ENCODE measurements around the gene PLOD3. TPM values are rescaled to one million over a fixed set of nuclear protein-coding genes. Genes with fewer than 3 reads are reported as not detected.
A peak's percentile ranks its signal among the peaks of the same experiment; 100 is the strongest.

Gene PLOD3
- total RNA-seq, 5 donors from 2014 or later (not counting 1 experiment from before 2014, with no cell fraction given), result 27.7 to 74.2 (median 58.8) TPM

GRCh38 chr7:101162551-101163278 lies 54.7 kb downstream of the PLOD3 start:
- no peak overlapping the region for H3K27ac Mint-ChIP-seq
- peaks cover 22% of the 10 kb centered on the region for H3K36me3 Mint-ChIP-seq
- peaks cover 0 to 5% of the 10 kb centered on the region in 2 donors for H3K36me3 ChIP-seq (ENCODE audit: control insufficient read depth in 2 of 2, extremely low read depth in 1 of 2, insufficient read depth in 1 of 2, low read length in 1 of 2)
- peak in 1 of 35 experiments; percentile 4 for DNase-seq
- H3K27me3 ChIP-seq (replicated peaks in 1 of 2; ENCODE audit: control insufficient read depth in 2 of 2, extremely low read depth in 1 of 2, insufficient read depth in 2 of 2, low read length in 1 of 2), result peaks cover 9 to 80% of the 10 kb centered on the region in 2 experiments
- 1% methylated on average over 63 of the region's 74 CpGs for WGBS (ENCODE audit: insufficient coverage)
- POLR2A ChIA-PET, result no interaction called here
- ATAC-seq (replicated peaks in 1 of 4), result no peak
- H3K4me1 ChIP-seq (ENCODE audit: control insufficient read depth in 1 of 2, extremely low read depth in 1 of 2, insufficient read depth in 2 of 2, low read length in 2 of 2), result peaks cover 16 to 52% of the 10 kb centered on the region in 2 experiments
- no peak overlapping the region for H3K27ac ChIP-seq (ENCODE audit: low read length)
- H3K9me3 Mint-ChIP-seq, result no peaks in the 10 kb centered on the region
- CTCF ChIA-PET, result interaction anchor here (0.6 to 0.8 kb wide), 2 partner anchors 9 to 1245 kb away, joined by 3 to 4 read pairs; partner anchors contain the start of gene AP1S1 (in 1 of the 2)
- H3K27me3 Mint-ChIP-seq, result peaks cover 25 to 43% of the 10 kb centered on the region in 2 donors
- H3K4me1 Mint-ChIP-seq, result peaks cover 28 to 40% (median 28%) of the 10 kb centered on the region in 3 donors
- H3K4me3 Mint-ChIP-seq, result peak overlapping the region; percentile 67 to 86 (median 72)
- H3K4me3 ChIP-seq (ENCODE audit: control insufficient read depth in 1 of 2, extremely low read depth in 1 of 2, low read length in 1 of 2), result peak overlapping the region in 1 of 2 donors; percentile 44
- H3K9me3 ChIP-seq, result no peaks in the 10 kb centered on the region

GRCh38 chr7:101161692-101162471 lies 55.5 kb downstream of the PLOD3 start:
- ChIA-PET POLR2A (no interaction called here), CTCF (interaction anchor here in 1 of 2 donors (0.6 to 0.7 kb wide), 2 partner anchors 1214 to 1290 kb away, joined by 4 to 6 read pairs; no protein-coding TSS in a partner anchor)
- Histone ChIP-seq H3K27me3 (replicated peaks in 1 of 2; ENCODE audit: control insufficient read depth in 2 of 2, extremely low read depth in 1 of 2, insufficient read depth in 2 of 2, low read length in 1 of 2) (peaks cover 6 to 71% of the 10 kb centered on the region in 2 experiments), H3K4me3 (ENCODE audit: control insufficient read depth in 1 of 2, extremely low read depth in 1 of 2, low read length in 1 of 2) (peak overlapping the region in 1 of 2 donors; percentile 10), H3K4me1 (ENCODE audit: control insufficient read depth in 1 of 2, extremely low read depth in 1 of 2, insufficient read depth in 2 of 2, low read length in 2 of 2) (peaks cover 14 to 46% of the 10 kb centered on the region in 2 experiments), H3K27ac (ENCODE audit: low read length) (no peak overlapping the region), H3K36me3 (ENCODE audit: control insufficient read depth in 2 of 2, extremely low read depth in 1 of 2, insufficient read depth in 1 of 2, low read length in 1 of 2) (peaks cover 0 to 6% of the 10 kb centered on the region in 2 donors), H3K9me3 (no peaks in the 10 kb centered on the region)
- DNase-seq (no peak), ATAC-seq (replicated peaks in 1 of 4) (no peak)
- Mint-ChIP-seq H3K27me3 (peaks cover 16 to 35% of the 10 kb centered on the region in 2 donors), H3K36me3 (peaks cover 25% of the 10 kb centered on the region), H3K27ac (no peak overlapping the region), H3K4me1 (peaks cover 19 to 32% (median 25%) of the 10 kb centered on the region in 3 donors), H3K9me3 (no peaks in the 10 kb centered on the region), H3K4me3 (peak overlapping the region; percentile 67 to 86 (median 72))
- WGBS (ENCODE audit: insufficient coverage), result 90% methylated on average over 10 of the region's 17 CpGs

GRCh38 chr7:101160910-101161309 lies 56.5 kb downstream of the PLOD3 start:
- ChIA-PET POLR2A (no interaction called here), CTCF (interaction anchor here in 1 of 2 donors (0.6 kb wide), 2 partner anchors 510 to 755 kb away, joined by 4 read pairs; no protein-coding TSS in a partner anchor)
- Mint-ChIP-seq H3K27me3 (peaks cover 10 to 28% of the 10 kb centered on the region in 2 donors), H3K4me1 (peaks cover 11 to 28% (median 19%) of the 10 kb centered on the region in 3 donors), H3K27ac (no peak overlapping the region), H3K36me3 (peaks cover 25% of the 10 kb centered on the region), H3K9me3 (no peaks in the 10 kb centered on the region), H3K4me3 (no peak overlapping the region)
- Histone ChIP-seq H3K9me3 (no peaks in the 10 kb centered on the region), H3K4me3 (ENCODE audit: control insufficient read depth in 1 of 2, extremely low read depth in 1 of 2, low read length in 1 of 2) (no peak overlapping the region), H3K27me3 (replicated peaks in 1 of 2; ENCODE audit: control insufficient read depth in 2 of 2, extremely low read depth in 1 of 2, insufficient read depth in 2 of 2, low read length in 1 of 2) (peaks cover 6 to 62% of the 10 kb centered on the region in 2 experiments), H3K36me3 (ENCODE audit: control insufficient read depth in 2 of 2, extremely low read depth in 1 of 2, insufficient read depth in 1 of 2, low read length in 1 of 2) (peaks cover 0 to 9% of the 10 kb centered on the region in 2 donors), H3K4me1 (ENCODE audit: control insufficient read depth in 1 of 2, extremely low read depth in 1 of 2, insufficient read depth in 2 of 2, low read length in 2 of 2) (peaks cover 12 to 36% of the 10 kb centered on the region in 2 experiments), H3K27ac (ENCODE audit: low read length) (no peak overlapping the region)
- DNase-seq (no peak), ATAC-seq (replicated peaks in 1 of 4) (no peak)

GRCh38 chr7:101159696-101160674 lies 57.4 kb downstream of the PLOD3 start:
- H3K9me3 Mint-ChIP-seq, result no peaks in the 10 kb centered on the region
- no peak overlapping the region for H3K27ac Mint-ChIP-seq
- ChIA-PET POLR2A (no interaction called here), CTCF (interaction anchor here in 1 of 2 donors (0.6 kb wide), 3 partner anchors 75 to 755 kb away, joined by 3 to 4 read pairs (median 4); no protein-coding TSS in a partner anchor)
- peaks cover 5 to 54% of the 10 kb centered on the region in 2 experiments for H3K27me3 ChIP-seq (replicated peaks in 1 of 2; ENCODE audit: control insufficient read depth in 2 of 2, extremely low read depth in 1 of 2, insufficient read depth in 2 of 2, low read length in 1 of 2)
- no peak for ATAC-seq (replicated peaks in 1 of 4)
- 83% methylated on average over 18 of the region's 31 CpGs for WGBS (ENCODE audit: insufficient coverage)
- peaks cover 0 to 9% of the 10 kb centered on the region in 2 donors for H3K36me3 ChIP-seq (ENCODE audit: control insufficient read depth in 2 of 2, extremely low read depth in 1 of 2, insufficient read depth in 1 of 2, low read length in 1 of 2)
- peaks cover 5 to 34% of the 10 kb centered on the region in 2 experiments for H3K4me1 ChIP-seq (ENCODE audit: control insufficient read depth in 1 of 2, extremely low read depth in 1 of 2, insufficient read depth in 2 of 2, low read length in 2 of 2)
- H3K27me3 Mint-ChIP-seq, result peaks cover 2 to 19% of the 10 kb centered on the region in 2 donors
- H3K36me3 Mint-ChIP-seq, result peaks cover 25% of the 10 kb centered on the region
- H3K4me1 Mint-ChIP-seq, result peaks cover 10 to 26% (median 19%) of the 10 kb centered on the region in 3 donors
- no peak overlapping the region for H3K27ac ChIP-seq (ENCODE audit: low read length)
- no peak overlapping the region for H3K4me3 Mint-ChIP-seq
- DNase-seq, result no peak
- no peak overlapping the region for H3K4me3 ChIP-seq (ENCODE audit: control insufficient read depth in 1 of 2, extremely low read depth in 1 of 2, low read length in 1 of 2)
- H3K9me3 ChIP-seq, result no peaks in the 10 kb centered on the region

GRCh38 chr7:101156866-101157589 lies 60.4 kb downstream of the PLOD3 start:
- Histone ChIP-seq H3K27ac (ENCODE audit: low read length) (no peak overlapping the region), H3K9me3 (no peaks in the 10 kb centered on the region), H3K36me3 (ENCODE audit: control insufficient read depth in 2 of 2, extremely low read depth in 1 of 2, insufficient read depth in 1 of 2, low read length in 1 of 2) (peaks cover 0 to 9% of the 10 kb centered on the region in 2 donors), H3K4me1 (ENCODE audit: control insufficient read depth in 1 of 2, extremely low read depth in 1 of 2, insufficient read depth in 2 of 2, low read length in 2 of 2) (peaks cover 0 to 20% of the 10 kb centered on the region in 2 experiments), H3K4me3 (ENCODE audit: control insufficient read depth in 1 of 2, extremely low read depth in 1 of 2, low read length in 1 of 2) (no peak overlapping the region), H3K27me3 (replicated peaks in 1 of 2; ENCODE audit: control insufficient read depth in 2 of 2, extremely low read depth in 1 of 2, insufficient read depth in 2 of 2, low read length in 1 of 2) (peaks cover under 1 to 33% of the 10 kb centered on the region in 2 experiments)
- POLR2A ChIA-PET, result interaction anchor here in 1 of 2 donors (0.6 kb wide), 1 partner anchor 61 kb away, joined by 6 read pairs; the partner anchor contains the start of gene ZNHIT1
- H3K4me3 Mint-ChIP-seq, result no peak overlapping the region
- H3K27me3 Mint-ChIP-seq, result peaks cover 0 to 8% of the 10 kb centered on the region in 2 donors
- peaks cover 12 to 18% (median 17%) of the 10 kb centered on the region in 3 donors for H3K4me1 Mint-ChIP-seq
- peaks cover 25% of the 10 kb centered on the region for H3K36me3 Mint-ChIP-seq
- no peak overlapping the region for H3K27ac Mint-ChIP-seq
- H3K9me3 Mint-ChIP-seq, result no peaks in the 10 kb centered on the region
- 98% methylated on average over 8 of the region's 14 CpGs for WGBS (ENCODE audit: insufficient coverage)
- ATAC-seq (replicated peaks in 1 of 4), result no peak
- CTCF ChIA-PET, result interaction anchor here (0.5 to 3.0 kb wide), 10 partner anchors 8 to 1235 kb away, joined by 3 to 13 read pairs (median 4); no protein-coding TSS in a partner anchor
- DNase-seq, result no peak
